Measurements from ENCODE around the gene SLC51B.

GRCh38 chr15:65096481-65097385 lies 51.5 kb downstream of the SLC51B start:
- TF ChIP-seq CTCF (conservative IDR thresholded peaks at IDR 0.05 in 1 of 2, IDR thresholded peaks at IDR 0.05 in 1 of 2; ENCODE audit: extremely low read depth in 1 of 2, insufficient read depth in 1 of 2, low read depth in 1 of 2, low read length in 2 of 2) (no peak), EZH2 (IDR thresholded peaks at IDR 0.05; ENCODE audit: borderline replicate concordance, low read length) (no peak)

All from mammary epithelial cell (primary cell).